ENCODE measurements around the gene TUT4. TPM values are rescaled to one million over a fixed set of nuclear protein-coding genes. Genes with fewer than 3 reads are reported as not detected.

The TUT4 gene
- total RNA-seq, 1 donor from 2014 or later = 52.1 TPM

DNA sequence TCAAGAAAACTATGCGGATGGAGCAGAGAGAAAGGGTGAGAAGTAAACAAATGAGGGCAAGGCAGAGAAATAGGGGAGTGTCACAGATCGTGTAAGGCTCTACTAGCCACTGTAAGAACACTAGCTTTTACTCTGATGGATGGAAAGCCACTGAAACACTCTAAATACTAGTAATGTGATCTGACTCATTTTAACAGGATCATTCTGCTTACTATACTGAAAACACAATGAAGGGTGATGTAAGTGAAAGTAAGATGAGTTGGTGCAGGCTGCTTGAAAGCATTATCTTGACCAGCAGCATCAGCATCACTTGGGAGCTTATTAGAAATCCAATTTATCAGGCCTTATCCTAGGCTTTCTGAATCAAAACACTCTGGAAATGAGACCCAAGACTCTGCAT is 32.7 kb downstream of the TUT4 start:
- intact Hi-C loops (cut with DNase I) = no loop called here
- H3K4me1 ChIP-seq = no peaks in the 10 kb centered on the region
- TF ChIP-seq, protein P1, sequence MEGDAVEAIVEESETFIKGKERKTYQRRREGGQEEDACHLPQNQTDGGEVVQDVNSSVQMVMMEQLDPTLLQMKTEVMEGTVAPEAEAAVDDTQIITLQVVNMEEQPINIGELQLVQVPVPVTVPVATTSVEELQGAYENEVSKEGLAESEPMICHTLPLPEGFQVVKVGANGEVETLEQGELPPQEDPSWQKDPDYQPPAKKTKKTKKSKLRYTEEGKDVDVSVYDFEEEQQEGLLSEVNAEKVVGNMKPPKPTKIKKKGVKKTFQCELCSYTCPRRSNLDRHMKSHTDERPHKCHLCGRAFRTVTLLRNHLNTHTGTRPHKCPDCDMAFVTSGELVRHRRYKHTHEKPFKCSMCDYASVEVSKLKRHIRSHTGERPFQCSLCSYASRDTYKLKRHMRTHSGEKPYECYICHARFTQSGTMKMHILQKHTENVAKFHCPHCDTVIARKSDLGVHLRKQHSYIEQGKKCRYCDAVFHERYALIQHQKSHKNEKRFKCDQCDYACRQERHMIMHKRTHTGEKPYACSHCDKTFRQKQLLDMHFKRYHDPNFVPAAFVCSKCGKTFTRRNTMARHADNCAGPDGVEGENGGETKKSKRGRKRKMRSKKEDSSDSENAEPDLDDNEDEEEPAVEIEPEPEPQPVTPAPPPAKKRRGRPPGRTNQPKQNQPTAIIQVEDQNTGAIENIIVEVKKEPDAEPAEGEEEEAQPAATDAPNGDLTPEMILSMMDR (IDR thresholded peaks at IDR 0.05) = no peak
- peaks cover 19% of the 10 kb centered on the region for H3K36me3 ChIP-seq
- no peaks in the 10 kb centered on the region for H3K27me3 ChIP-seq (ENCODE audit: low read depth)
- H3K9me3 ChIP-seq = no peaks in the 10 kb centered on the region
- ATAC-seq (no peak), DNase-seq (no peak)
- H3K27ac ChIP-seq = no peak overlapping the region
- no peak overlapping the region for H3K4me3 ChIP-seq

DNA sequence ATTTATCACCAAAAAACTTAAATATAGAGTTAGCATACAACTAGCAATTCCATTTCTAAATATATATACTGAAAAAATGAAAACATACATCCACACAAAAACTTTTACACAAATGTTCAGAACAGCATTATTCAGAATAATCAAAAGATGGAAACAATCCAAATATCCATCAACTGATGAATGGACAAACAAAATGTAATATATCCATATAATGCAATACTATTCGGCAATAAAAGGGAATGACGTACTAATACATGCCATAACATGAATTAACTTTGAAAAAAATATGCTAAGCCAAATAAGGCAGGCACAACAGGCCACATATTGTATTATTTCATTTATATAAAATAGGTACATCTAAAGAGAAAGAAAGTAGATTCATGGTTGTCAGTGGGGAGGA is 33.9 kb downstream of the TUT4 start:
- intact Hi-C loops (cut with DNase I) = no loop called here
- Histone ChIP-seq H3K9me3 (no peaks in the 10 kb centered on the region), H3K4me1 (no peaks in the 10 kb centered on the region), H3K4me3 (no peak overlapping the region), H3K27me3 (ENCODE audit: low read depth) (no peaks in the 10 kb centered on the region), H3K36me3 (peaks cover 19% of the 10 kb centered on the region), H3K27ac (no peak overlapping the region)
- TF ChIP-seq, protein P1 (IDR thresholded peaks at IDR 0.05) = no peak
- no peak for ATAC-seq
- DNase-seq = no peak

DNA sequence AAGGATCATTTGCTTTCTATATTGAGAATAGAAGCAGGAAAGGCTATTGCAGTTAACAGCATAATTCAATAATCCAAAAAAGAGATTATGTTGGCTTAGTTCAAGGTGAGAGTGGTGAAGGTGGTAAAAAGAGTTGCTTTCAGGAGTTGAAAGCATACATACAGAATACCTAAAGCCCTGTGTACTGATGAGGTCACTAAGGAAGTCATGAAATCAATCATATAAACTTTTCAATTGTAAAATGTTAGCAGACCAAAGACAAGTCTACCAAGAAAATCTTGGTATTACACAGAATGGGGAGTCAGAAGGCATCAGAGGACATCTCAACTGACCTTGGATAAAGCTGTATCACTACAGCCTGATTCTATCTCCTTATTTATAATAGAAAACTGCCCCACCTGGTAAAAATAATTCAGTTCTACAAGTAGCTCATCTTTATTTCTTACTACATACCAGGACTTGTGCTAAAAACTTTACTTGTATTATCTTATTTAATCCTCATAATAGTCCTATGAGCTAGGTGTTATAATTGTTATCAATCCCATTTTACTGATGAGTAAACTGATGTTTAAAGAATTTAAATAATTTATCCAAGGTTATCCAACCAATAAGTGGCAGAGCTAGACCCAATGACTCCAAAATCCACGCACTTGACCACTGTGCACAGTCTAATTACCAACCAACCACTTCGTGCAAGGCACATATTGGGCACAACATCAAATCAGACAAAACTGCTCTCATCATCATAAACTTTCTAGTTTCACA is 40.9 kb downstream of the TUT4 start:
- ATAC-seq = no peak
- Histone ChIP-seq H3K27ac (no peak overlapping the region), H3K36me3 (peaks cover 35% of the 10 kb centered on the region), H3K4me3 (no peak overlapping the region), H3K9me3 (no peaks in the 10 kb centered on the region), H3K4me1 (no peaks in the 10 kb centered on the region), H3K27me3 (ENCODE audit: low read depth) (no peaks in the 10 kb centered on the region)
- intact Hi-C loops (cut with DNase I) = no loop called here
- no peak for DNase-seq
- TF ChIP-seq, protein P1 (IDR thresholded peaks at IDR 0.05) = no peak

DNA sequence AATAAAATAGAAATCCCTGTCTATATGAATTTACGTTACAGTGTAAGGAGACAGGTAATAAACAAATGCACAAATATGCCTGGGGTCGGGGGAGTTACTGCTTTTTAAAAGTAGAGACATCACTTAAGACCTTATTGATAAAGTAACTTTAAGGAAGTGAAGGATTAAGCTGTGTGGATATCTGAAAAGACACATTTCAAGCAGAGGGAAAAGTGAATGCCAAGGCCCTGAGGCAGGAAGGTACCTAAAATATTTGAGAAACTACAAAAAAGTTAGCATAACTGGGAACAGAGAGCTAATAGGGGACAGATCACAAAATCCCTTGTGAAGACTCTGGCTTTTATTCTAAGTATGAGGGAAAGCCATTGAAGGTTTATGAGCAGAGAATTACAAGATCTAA is 41.5 kb downstream of the TUT4 start:
- H3K27ac ChIP-seq = no peak overlapping the region
- intact Hi-C loops (cut with DNase I) = no loop called here
- TF ChIP-seq, protein P1 (IDR thresholded peaks at IDR 0.05) = no peak

DNA sequence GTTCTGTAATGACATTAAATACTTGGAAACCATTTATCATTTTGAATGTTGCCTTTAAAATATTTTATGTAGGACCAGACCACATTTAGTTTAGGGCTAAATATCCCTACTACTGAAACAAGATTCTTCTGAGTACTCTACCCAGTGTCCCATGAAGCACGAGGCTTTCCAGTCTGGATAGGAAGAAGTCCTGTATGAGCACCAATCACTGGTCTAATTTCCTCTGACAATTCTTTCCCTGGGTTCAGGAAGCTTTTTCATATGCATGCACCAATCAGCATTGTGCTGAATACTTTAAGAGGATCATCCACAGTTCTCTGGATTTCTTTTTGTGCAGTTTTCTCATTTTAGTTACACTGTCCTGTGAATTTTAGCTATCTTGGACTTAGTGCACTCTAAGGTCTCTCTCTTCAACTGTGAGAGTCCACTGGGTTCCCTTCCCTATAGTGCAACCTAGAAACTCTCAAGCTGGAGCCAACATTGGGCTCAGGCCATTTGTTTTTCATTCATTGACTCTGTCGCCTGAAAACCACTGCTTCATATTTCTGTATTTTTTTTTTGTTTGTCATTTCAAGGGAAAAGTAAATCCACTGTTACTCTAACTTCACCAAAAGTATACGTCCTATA is 45.9 kb downstream of the TUT4 start:
- peaks cover 14% of the 10 kb centered on the region for H3K36me3 ChIP-seq
- intact Hi-C loops (cut with DNase I) = no loop called here
- no peaks in the 10 kb centered on the region for H3K4me1 ChIP-seq
- no peaks in the 10 kb centered on the region for H3K9me3 ChIP-seq
- no peak for DNase-seq
- no peak overlapping the region for H3K4me3 ChIP-seq
- ATAC-seq = no peak
- TF ChIP-seq, protein P1 (IDR thresholded peaks at IDR 0.05) = no peak
- no peak overlapping the region for H3K27ac ChIP-seq
- H3K27me3 ChIP-seq (ENCODE audit: low read depth) = no peaks in the 10 kb centered on the region

More for the DNA sequence above, 41.5 kb downstream of the TUT4 start:
- Histone ChIP-seq H3K27me3 (ENCODE audit: low read depth) (no peaks in the 10 kb centered on the region), H3K4me3 (no peak overlapping the region), H3K9me3 (no peaks in the 10 kb centered on the region), H3K4me1 (no peaks in the 10 kb centered on the region), H3K36me3 (peaks cover 38% of the 10 kb centered on the region)
- DNase-seq (no peak), ATAC-seq (no peak)

All from lower lobe of right lung (tissue), 2 donors.